HepG2 (cell line): ENCODE data around the gene MPC1. TPM values are rescaled to one million over a fixed set of nuclear protein-coding genes. Genes with fewer than 3 reads are reported as not detected.
"Not testable (repeated sequence)": the region's sequence is repeated elsewhere in the genome, so short reads cannot be mapped to it uniquely, and the experiment has no call there.

Experiments used
- ATAC-seq: fragments of 200-7000 bp; cut with Tn5 transposase; 3 replicates; pipeline ENCODE4 v1.9.1; 2020; ENCODE audit warnings: mild to moderate bottlenecking, moderate library complexity
- BruUV-seq: library from RNA; stranded (reverse); fragments of 400-500 nt; replicated peaks from 2 replicates; lab custom pipeline; 2021; lab: Mats Ljungman, UMichigan
- CTCF ChIA-PET: fragments of 300-600 bp; formaldehyde crosslinking; extraction: SDS; loops from one replicate; lab custom pipeline; 2021; ENCODE audit warnings: low total read pairs, inconsistent platforms, low intra/inter-chr PET ratio; lab: Yijun Ruan, JAX
- POLR2A ChIA-PET: fragments of 350-600 bp; sonication (Branson Sonifier 250); formaldehyde crosslinking; loops from one replicate; lab custom pipeline; 2020; ENCODE audit warnings: antibody characterized with exemption, inconsistent platforms; lab: Yijun Ruan, JAX
- DNase-seq: peaks from one replicate; pipeline ENCODE4 v3.0.0-alpha.2; 2015; ENCODE audit warnings: low spot score
- FAIRE-seq: peaks from 3 replicates; lab custom pipeline; 2011; peaks lifted over from hg19 to GRCh38; lab: Jason Lieb, UNC
- H2AFZ ChIP-seq: one replicate; pipeline ENCODE4 v1.6.1; 2011; ENCODE audit warnings: low read length, inconsistent platforms
- H3K27ac ChIP-seq: fragments of 300-600 bp; 3 replicates; pipeline ENCODE4 v1.8.0; 2011; ENCODE audit warnings: mixed run types, mild to moderate bottlenecking, mixed read lengths, low read length, inconsistent platforms; ENCODE audit not compliant: insufficient read depth; ENCODE audit errors: extremely low read length
- H3K27me3 ChIP-seq, 2 experiments: fragments of 200-600 bp in 1 of 2; 2 replicates in 1 of 2; 3 replicates in 1 of 2; pipeline versions ENCODE4 v1.6.0 to v1.8.0; 2011; ENCODE audit warnings: low read length in 2 of 2, mild to moderate bottlenecking in 2 of 2, moderate library complexity in 2 of 2, inconsistent platforms in 1 of 2; ENCODE audit not compliant: insufficient read depth in 2 of 2, control insufficient read depth in 1 of 2
- H3K36me3 ChIP-seq, 2 experiments: fragments of 200-600 bp in 1 of 2; replicated peaks in 1 of 2; 2 replicates in 1 of 2; 3 replicates in 1 of 2; pipeline versions ENCODE4 v1.5.1 to v1.8.0; 2011; ENCODE audit warnings: low read length in 2 of 2, inconsistent platforms in 1 of 2; ENCODE audit not compliant: insufficient read depth in 2 of 2, control insufficient read depth in 1 of 2
- H3K4me1 ChIP-seq: 2 replicates; pipeline ENCODE4 v1.5.1; 2012; ENCODE audit warnings: low read length, inconsistent platforms; ENCODE audit not compliant: insufficient read depth
- H3K4me2 ChIP-seq: 2 replicates; pipeline ENCODE4 v1.6.0; 2011; ENCODE audit warnings: low read depth, low read length, inconsistent platforms
- H3K4me3 ChIP-seq, 3 experiments: fragments of 200-600 bp in 1 of 3; sonication (generic), shearing (Covaris generic) in 1 of 3; replicated peaks in 1 of 3; 2 replicates each; pipeline ENCODE4 v1.5.1; 2011 to 2016; ENCODE audit warnings: low read length in 3 of 3, inconsistent platforms in 2 of 3, low read depth in 2 of 3, mild to moderate bottlenecking in 2 of 3, control low read depth in 1 of 3, mixed read lengths in 1 of 3; ENCODE audit not compliant: insufficient read depth in 1 of 3
- H3K79me2 ChIP-seq: one replicate; pipeline ENCODE4 v1.6.1; 2011; ENCODE audit warnings: low read length, inconsistent platforms; ENCODE audit not compliant: insufficient read depth
- H3K9ac ChIP-seq: 2 replicates; pipeline ENCODE4 v1.6.0; 2011; ENCODE audit warnings: mild to moderate bottlenecking, low read depth, low read length, inconsistent platforms; ENCODE audit not compliant: insufficient read depth
- H3K9me3 ChIP-seq: 2 replicates; pipeline ENCODE4 v1.5.1; 2012; ENCODE audit warnings: mild to moderate bottlenecking, low read length
- H4K20me1 ChIP-seq: 2 replicates; pipeline ENCODE4 v1.6.0; 2011; ENCODE audit warnings: inconsistent platforms, mild to moderate bottlenecking, low read length, moderate library complexity; ENCODE audit not compliant: insufficient read depth
- JDP2 ChIP-seq: sonication (generic); formaldehyde crosslinking; IDR thresholded peaks from 2 replicates; pipeline ENCODE4 v1.8.1; 2022; ENCODE audit warnings: missing genetic modification reagents, borderline replicate concordance
- NFYB ChIP-seq: sonication (generic); formaldehyde crosslinking; IDR thresholded peaks from 2 replicates; pipeline ENCODE4 v1.4.0; 2020; ENCODE audit warnings: missing genetic modification reagents
- POGZ ChIP-seq: sonication (generic); formaldehyde crosslinking; IDR thresholded peaks from 2 replicates; pipeline ENCODE4 v1.4.0; 2020; ENCODE audit warnings: mild to moderate bottlenecking, missing genetic modification reagents
- ZBTB38 ChIP-seq: sonication (generic); formaldehyde crosslinking; IDR thresholded peaks from 2 replicates; pipeline ENCODE4 v1.5.1; 2020; ENCODE audit warnings: mild to moderate bottlenecking, missing genetic modification reagents
- ZBTB4 ChIP-seq: sonication (generic); formaldehyde crosslinking; IDR thresholded peaks from 2 replicates; pipeline ENCODE4 v1.4.0; 2020; ENCODE audit warnings: missing genetic modification reagents, mild to moderate bottlenecking, borderline replicate concordance
- ZMYM4 ChIP-seq: sonication (generic); formaldehyde crosslinking; IDR thresholded peaks from 2 replicates; pipeline ENCODE4 v1.8.1; 2023; ENCODE audit warnings: mild to moderate bottlenecking, missing genetic modification reagents
- ZNF563 ChIP-seq: sonication (generic); formaldehyde crosslinking; IDR thresholded peaks from 2 replicates; pipeline ENCODE4 v1.8.0; 2022; ENCODE audit warnings: mild to moderate bottlenecking, moderate library complexity, missing genetic modification reagents
- ZNF776 ChIP-seq: sonication (generic); formaldehyde crosslinking; IDR thresholded peaks from 2 replicates; pipeline ENCODE4 v1.4.0; 2020; ENCODE audit warnings: mild to moderate bottlenecking, missing genetic modification reagents
- ZNF878 ChIP-seq: sonication (generic); formaldehyde crosslinking; IDR thresholded peaks from 2 replicates; pipeline ENCODE4 v1.8.1; 2023; ENCODE audit warnings: mild to moderate bottlenecking, missing genetic modification reagents, moderate library complexity
- WGBS: methylation state at CpG from one replicate; pipeline ENCODE4 v1.1.6; 2017; ENCODE audit warnings: low lambda C conversion rate; 5-methylcytosine and 5-hydroxymethylcytosine counted together
- in situ Hi-C: cut with HindIII; loops from 2 replicates; pipeline ENCODE4 v1.10.0; 2017; ENCODE audit warnings: low pct_unique_long_range_greater_than_20kb; ENCODE audit not compliant: extremely low pct_ligation_motif_present
- intact Hi-C: fragments of 100-400 bp; cut with micrococcal nuclease; formaldehyde crosslinking; loops from one replicate; pipeline ENCODE4 v1.10.0; 2022; ENCODE audit not compliant: unreplicated experiment
- polyA plus RNA-seq, 8 experiments: library from polyadenylated mRNA; depleted of rRNA in 3 of 8; stranded (reverse) in 7 of 8; unstranded in 1 of 8; fragments of >200 nt; fragmentation: Illumina TruSeq in 4 of 8; extraction: Trizol in 4 of 8; gene quantifications; 2 replicates each; pipeline versions ENCODE4 v1.2.1 to v1.2.3, GENCODE V29; 2011 to 2016; ENCODE audit warnings: low read depth in 4 of 8, missing spikeins in 1 of 8, mixed read lengths in 1 of 8; ENCODE audit not compliant: insufficient read depth in 1 of 8
- total RNA-seq, 5 experiments: library from RNA; depleted of rRNA; stranded (reverse); fragments of >200 nt; fragmentation: Illumina TruSeq; extraction: Trizol; gene quantifications; 2 replicates each; pipeline ENCODE4 v1.2.3, GENCODE V29; 2016; ENCODE audit warnings: low read depth in 1 of 5
- TF ChIP-seq, protein P1 (sequence below): sonication (generic); formaldehyde crosslinking; IDR thresholded peaks from 2 replicates; pipeline ENCODE4 v1.4.0; 2020; ENCODE audit warnings: missing genetic modification reagents
- TF ChIP-seq, protein P2 (sequence below): sonication (generic); formaldehyde crosslinking; IDR thresholded peaks from 2 replicates; pipeline ENCODE4 v1.8.0; 2022; ENCODE audit warnings: mild to moderate bottlenecking, missing genetic modification reagents, borderline replicate concordance
- TF ChIP-seq, protein P3 (sequence below): sonication (generic); formaldehyde crosslinking; IDR thresholded peaks from 2 replicates; pipeline ENCODE4 v1.4.0; 2020; ENCODE audit warnings: missing genetic modification reagents

Gene MPC1
- total and polyA plus RNA-seq, 2 of the 13 experiments (the other 11 are each of a cell fraction or from before 2014, with no cell fraction given) = 189 to 214 TPM

- TF ChIP-seq ZNF776 (CRISPR knock-in tag) = 0 out of 2 replicates have a peak, but pooled peaks have one; percentile 34
- TF ChIP-seq ZNF878 (CRISPR knock-in tag) = no peak
- TF ChIP-seq, protein P1, sequence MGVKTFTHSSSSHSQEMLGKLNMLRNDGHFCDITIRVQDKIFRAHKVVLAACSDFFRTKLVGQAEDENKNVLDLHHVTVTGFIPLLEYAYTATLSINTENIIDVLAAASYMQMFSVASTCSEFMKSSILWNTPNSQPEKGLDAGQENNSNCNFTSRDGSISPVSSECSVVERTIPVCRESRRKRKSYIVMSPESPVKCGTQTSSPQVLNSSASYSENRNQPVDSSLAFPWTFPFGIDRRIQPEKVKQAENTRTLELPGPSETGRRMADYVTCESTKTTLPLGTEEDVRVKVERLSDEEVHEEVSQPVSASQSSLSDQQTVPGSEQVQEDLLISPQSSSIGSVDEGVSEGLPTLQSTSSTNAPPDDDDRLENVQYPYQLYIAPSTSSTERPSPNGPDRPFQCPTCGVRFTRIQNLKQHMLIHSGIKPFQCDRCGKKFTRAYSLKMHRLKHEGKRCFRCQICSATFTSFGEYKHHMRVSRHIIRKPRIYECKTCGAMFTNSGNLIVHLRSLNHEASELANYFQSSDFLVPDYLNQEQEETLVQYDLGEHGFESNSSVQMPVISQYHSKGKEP (CRISPR knock-in tag) = no peak
- no peak for TF ChIP-seq JDP2 (CRISPR knock-in tag)
These were observed 10.7 kb upstream of the MPC1 start (continued) for GRCh38 chr6:166393535-166393823.

GRCh38 chr6:166392755-166393534, 10.2 kb upstream of the MPC1 start:
- H3K36me3 ChIP-seq, H2AFZ ChIP-seq, DNase-seq, CTCF ChIA-PET, H4K20me1 ChIP-seq, in situ Hi-C loops, FAIRE-seq, H3K9ac ChIP-seq, H3K27me3 ChIP-seq, H3K4me2 ChIP-seq, H3K79me2 ChIP-seq, intact Hi-C loops, BruUV-seq, H3K9me3 ChIP-seq, H3K4me3 ChIP-seq, ATAC-seq: not testable (repeated sequence)
- WGBS = 91% methylated on average over 22 of the region's 30 CpGs
- Histone ChIP-seq H3K27ac (peak overlapping the region; percentile 3), H3K4me1 (peaks cover 71% of the 10 kb centered on the region)
- POLR2A ChIA-PET = interaction anchor here (1.6 to 2.6 kb wide), 3 partner anchors 10 to 50 kb away, joined by 3 to 8 read pairs (median 5); partner anchors contain the start of gene SFT2D1
- TF ChIP-seq ZBTB4 = peak; percentile 75; the same call in 1 of the 2 replicates
- TF ChIP-seq ZMYM4 (CRISPR knock-in tag) = peak; percentile 77; the same call in 1 of the 2 replicates
- 0 out of 2 replicates have a peak, but pooled peaks have one; percentile 25 for TF ChIP-seq ZNF563 (CRISPR knock-in tag)
- TF ChIP-seq, protein P2, sequence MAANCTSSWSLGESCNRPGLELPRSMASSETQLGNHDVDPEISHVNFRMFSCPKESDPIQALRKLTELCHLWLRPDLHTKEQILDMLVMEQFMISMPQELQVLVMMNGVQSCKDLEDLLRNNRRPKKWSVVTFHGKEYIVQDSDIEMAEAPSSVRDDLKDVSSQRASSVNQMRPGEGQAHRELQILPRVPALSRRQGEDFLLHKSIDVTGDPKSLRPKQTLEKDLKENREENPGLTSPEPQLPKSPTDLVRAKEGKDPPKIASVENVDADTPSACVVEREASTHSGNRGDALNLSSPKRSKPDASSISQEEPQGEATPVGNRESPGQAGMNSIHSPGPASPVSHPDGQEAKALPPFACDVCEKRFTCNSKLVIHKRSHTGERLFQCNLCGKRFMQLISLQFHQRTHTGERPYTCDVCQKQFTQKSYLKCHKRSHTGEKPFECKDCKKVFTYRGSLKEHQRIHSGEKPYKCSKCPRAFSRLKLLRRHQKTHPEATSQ (CRISPR knock-in tag) = 0 out of 2 replicates have a peak, but pooled peaks have one; percentile 22
- TF ChIP-seq NFYB (CRISPR knock-in tag) = peak; percentile 80
- TF ChIP-seq POGZ (CRISPR knock-in tag) = peak; percentile 30; the same call in 1 of the 2 replicates
- TF ChIP-seq, protein P3, sequence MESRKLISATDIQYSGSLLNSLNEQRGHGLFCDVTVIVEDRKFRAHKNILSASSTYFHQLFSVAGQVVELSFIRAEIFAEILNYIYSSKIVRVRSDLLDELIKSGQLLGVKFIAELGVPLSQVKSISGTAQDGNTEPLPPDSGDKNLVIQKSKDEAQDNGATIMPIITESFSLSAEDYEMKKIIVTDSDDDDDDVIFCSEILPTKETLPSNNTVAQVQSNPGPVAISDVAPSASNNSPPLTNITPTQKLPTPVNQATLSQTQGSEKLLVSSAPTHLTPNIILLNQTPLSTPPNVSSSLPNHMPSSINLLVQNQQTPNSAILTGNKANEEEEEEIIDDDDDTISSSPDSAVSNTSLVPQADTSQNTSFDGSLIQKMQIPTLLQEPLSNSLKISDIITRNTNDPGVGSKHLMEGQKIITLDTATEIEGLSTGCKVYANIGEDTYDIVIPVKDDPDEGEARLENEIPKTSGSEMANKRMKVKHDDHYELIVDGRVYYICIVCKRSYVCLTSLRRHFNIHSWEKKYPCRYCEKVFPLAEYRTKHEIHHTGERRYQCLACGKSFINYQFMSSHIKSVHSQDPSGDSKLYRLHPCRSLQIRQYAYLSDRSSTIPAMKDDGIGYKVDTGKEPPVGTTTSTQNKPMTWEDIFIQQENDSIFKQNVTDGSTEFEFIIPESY (CRISPR knock-in tag) = peak; percentile 50; the same call in 1 of the 2 replicates
- peak; percentile 99 for TF ChIP-seq ZBTB38 (CRISPR knock-in tag)
